Activated CD4-positive, alpha-beta T cell treated with anti-CD3 and anti-CD28 coated beads, Interleukin-10, Interleukin-2, amounts not matched to agents 100 ng/mL and 50 ng/mL, durations not matched to agents 16 hours and 8 hours (primary cell): ENCODE data around the gene CDH3.
A peak's percentile ranks its signal among the peaks of the same experiment; 100 is the strongest.

Source experiments
- DNase-seq: peaks from one replicate; pipeline ENCODE4 v3.0.0-alpha.2; 2020

The CDH3 gene

DNA sequence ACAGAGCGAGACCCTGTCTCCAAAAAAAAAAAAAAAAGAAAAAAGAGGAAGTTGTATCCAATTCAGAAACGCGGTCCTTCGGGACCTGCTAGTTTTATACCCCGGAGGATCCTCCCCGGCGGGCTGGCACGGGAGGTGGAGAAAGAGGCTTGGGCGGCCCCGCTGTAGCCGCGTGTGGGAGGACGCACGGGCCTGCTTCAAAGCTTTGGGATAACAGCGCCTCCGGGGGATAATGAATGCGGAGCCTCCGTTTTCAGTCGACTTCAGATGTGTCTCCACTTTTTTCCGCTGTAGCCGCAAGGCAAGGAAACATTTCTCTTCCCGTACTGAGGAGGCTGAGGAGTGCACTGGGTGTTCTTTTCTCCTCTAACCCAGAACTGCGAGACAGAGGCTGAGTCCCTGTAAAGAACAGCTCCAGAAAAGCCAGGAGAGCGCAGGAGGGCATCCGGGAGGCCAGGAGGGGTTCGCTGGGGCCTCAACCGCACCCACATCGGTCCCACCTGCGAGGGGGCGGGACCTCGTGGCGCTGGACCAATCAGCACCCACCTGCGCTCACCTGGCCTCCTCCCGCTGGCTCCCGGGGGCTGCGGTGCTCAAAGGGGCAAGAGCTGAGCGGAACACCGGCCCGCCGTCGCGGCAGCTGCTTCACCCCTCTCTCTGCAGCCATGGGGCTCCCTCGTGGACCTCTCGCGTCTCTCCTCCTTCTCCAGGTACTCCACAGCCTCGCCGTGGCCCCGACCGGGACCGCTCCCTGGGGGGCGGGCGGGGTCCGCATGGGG is at the start of gene CDH3:
Gene CDH3 (plus strand): TSS at position 596 of the 779 bp plus-strand sequence. CDS start 70 bp downstream, at position 666.
- no peak for DNase-seq

DNA sequence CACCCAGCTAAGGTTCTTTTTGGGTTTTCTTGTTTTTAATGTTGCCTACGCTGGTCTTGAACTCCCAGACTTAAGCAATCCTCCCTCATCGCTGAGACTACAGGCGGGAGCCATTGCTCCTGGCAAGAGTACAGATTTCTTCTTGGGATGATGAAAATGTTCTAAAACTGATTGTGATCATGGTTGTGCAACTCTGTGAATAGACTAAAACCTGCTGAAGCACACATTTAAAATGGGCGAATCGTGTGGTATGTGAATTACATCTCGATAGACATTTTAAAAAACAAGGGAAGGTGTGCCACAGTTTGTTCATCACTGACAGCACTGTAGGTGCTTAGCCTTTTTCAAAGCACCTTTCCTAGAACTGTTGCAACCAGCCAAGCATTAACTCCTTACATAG is 48.8 kb upstream of the CDH3 start:
- DNase-seq = no peak

DNA sequence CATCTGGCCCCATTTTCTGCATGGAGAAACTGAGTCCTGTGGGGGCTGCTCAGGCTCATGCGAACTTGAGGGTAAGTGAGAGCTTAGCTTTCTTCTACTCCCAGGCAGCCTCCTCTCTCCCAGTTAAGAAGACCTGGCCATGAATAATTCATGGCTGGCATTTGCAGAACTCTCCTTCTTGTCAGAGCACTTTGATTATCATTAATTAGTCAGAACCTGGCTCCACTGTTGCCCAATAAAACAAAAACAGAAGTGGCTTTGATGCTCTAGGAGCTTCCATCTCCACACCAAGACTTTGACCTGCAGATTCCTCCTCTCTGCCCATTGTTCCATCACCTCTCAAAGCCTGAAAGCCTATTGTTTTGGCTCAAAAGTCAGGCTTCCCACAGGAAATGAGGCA is 45.5 kb upstream of the CDH3 start:
- DNase-seq = no peak

DNA sequence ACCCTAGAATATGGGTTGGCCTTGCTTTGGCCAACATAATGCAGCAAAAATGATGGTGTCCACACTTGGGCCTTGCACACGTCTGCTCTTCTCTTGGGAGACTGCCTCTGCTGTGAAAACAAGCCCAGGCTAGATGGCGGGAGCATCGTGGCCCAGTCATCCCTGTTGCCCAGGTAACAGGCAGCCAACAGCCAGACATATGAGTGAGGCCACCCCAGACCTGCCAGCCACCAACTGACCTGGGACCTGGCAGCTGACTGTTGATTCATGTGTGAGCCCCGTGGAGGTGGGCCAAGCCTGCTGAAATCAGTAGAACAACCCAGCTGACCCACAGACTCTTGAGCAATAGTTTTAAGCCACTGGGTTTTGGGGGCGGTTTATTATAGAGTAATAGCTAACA is 39.4 kb upstream of the CDH3 start:
- no peak for DNase-seq

DNA sequence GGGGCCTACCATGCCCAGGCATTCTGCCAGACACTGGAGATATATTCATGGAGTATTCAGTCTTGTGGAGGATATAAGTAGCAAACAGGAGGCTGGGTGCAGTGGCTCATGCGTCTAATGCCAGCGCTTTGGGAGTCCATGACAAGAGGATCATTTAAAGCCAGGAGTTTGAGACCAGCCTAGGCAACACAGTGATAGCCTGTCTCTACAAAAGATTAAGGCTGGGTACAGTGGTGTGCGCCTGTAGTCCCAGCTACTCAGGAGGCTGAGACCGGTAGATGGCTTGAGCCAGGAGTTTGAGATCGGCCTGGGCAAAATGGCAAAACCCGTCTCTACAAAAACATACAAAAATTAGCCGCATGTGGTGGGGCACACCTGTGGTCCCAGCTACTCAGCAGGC is 37.7 kb upstream of the CDH3 start:
- DNase-seq = no peak

DNA sequence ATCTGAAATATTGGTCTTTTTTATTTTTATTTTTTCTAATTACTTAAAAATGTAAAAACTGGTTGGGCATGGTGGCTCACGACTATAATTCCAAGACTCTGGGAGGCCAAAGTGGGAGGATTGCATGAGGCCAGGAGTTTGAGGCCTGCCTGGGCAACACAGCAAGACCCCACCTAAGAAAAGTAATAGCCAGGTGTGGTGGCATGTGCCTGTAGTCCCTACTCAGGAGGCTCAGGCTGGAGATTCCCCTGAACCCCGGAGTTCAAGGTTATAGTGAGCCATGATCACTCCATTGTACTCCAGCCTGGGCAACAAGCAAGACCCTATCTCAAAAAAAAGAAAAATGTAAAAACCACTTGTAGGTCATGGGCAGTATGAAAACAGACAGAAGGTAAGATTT is 36.8 kb upstream of the CDH3 start:
- no peak for DNase-seq

DNA sequence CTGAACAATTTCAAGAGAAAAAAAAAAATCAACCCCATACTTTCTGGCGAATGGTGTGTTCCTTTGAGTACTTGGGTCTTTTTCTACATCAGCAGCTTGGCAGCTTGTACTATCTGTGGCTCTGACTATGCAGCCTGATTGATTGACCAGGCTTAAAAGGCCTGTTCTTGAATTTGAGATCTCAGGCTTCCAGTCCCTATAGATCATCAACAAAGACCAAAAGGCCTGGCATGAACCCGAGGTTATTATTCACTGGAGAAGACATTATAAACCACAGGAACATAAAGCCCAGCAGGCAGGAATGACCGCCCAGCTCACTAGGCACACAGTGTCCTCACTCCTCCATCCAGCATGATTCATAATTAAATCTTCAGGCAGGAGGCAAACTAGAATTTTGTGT is 32.1 kb upstream of the CDH3 start:
- DNase-seq = no peak

DNA sequence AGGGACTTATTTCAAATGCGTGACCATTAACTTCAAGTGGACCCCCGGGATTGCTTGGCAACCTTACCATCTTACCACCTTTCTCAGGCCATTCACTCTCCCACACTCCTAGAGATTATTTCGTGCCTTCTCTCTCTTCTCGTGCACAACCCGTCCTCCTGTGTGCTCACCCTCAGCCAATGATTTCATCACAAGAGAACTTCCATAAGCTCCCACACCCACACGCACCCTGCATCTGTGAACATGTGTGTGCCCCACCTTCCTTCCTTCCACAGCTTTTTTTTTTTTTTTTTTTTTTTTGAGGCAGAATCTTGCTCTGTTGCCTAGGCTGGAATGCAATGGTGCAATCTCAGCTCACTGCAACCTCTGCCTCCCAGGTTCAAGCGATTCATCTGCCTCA is 27.4 kb upstream of the CDH3 start:
- no peak for DNase-seq

DNA sequence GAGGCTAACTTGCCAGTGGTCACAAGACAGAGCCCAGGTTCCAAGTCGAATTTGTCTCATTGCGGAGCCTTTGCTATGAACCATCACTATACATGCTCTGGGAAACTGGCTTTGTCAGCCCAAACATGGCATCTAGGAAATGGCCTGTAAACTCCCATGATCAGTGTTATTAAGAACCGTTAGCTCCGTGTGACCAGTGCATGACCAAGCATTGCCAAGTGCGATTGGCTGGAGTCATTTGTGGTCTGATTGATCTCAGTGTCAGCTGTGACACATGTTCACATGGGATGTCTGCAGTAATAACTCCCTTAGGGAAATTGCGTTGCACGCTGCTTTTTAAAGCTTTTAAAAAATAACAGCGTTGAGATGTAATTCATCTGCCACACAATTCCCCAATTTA is 18.6 kb upstream of the CDH3 start:
- no peak for DNase-seq

DNA sequence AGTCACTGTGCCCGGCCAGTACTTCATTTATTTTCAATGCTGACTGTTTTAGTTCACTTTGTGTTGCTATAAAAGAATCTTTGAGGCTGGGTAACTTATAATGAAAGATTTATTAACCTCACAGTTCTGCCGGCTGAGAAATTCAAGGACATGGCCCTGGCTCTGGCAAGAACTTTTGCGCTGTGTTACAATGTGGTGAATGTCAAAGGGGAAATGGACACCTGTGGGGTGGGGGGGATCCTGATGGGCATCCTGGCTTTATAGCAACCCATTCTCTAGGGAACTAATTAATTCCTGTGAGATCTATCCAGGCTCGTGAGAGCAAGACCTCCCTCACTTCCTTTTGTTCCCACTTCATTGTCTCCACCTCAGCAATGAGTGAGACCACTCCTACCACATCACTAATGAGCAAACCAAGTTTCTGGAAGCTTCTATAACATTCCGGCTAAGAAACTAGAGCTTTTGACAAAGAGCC is 17.1 kb upstream of the CDH3 start:
- DNase-seq = no peak

DNA sequence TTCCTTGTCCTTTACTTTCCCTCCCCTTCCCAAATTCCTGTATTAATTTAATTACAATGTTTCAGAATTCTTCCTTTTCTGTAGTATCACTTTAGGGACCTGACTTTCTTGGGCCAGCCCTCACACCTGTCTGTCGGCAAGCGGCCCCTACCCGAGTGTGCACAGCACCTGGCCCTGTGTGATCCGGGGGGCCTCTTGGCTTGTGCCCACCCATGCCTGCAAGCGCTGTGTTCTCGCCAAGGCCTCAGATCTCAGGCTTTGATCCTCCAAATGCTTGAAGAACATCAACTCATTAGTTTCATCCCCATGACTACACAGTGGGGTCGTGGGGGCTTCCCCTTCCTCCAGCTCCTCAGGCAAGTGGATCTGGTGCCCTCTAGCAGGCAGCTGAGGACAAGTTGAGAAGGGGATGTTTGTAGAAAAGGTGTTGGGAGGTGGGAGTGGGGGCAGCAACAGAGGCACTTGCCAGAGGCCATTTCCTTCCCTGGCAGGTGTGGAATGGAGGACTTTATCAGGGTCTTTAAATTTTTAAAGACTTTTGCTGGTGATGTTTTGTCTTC is 15.7 kb upstream of the CDH3 start:
- DNase-seq = no peak

DNA sequence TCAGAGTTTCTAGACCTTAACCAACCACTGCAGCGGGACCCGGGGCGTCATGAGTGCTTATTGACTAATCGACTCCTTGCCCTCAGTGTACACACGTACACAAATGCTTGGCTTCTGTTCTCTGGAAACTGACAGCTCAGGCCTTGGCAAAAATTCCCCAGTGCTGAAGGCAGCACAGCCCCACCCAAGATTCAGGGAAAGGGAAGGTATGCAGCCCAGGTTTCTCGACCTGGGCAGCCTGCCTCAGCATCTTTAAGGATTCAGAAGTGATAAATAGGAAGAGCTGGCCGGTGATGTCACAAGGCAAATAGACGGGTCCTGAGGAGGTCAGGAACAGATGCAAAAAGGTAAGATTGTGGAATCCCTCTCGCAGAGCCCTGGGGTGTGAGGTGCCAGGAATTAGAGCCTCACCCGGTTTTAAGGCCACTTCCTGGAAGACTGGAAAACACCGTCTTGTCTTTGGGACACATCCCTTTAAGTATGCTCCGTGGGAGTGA is 9.0 kb upstream of the CDH3 start:
- DNase-seq = no peak

DNA sequence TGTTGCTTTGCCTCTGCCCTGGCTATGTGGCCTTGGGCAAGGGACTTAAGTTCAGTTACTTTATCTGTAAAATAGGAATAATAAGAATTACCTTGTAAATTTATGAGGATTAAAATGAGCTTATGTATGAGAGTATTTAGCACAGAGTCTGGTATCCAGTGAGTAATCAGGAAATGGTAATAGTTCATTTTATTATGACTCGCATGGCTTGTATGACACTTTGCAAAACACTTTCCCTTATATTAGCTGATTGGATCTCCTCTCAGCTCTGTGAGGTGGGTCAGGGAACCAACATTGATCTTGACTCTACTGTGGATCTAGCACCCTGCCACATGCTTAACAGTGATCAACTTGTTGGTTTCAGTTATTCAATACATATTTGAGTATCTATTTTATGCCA is 8.3 kb upstream of the CDH3 start:
- no peak for DNase-seq

DNA sequence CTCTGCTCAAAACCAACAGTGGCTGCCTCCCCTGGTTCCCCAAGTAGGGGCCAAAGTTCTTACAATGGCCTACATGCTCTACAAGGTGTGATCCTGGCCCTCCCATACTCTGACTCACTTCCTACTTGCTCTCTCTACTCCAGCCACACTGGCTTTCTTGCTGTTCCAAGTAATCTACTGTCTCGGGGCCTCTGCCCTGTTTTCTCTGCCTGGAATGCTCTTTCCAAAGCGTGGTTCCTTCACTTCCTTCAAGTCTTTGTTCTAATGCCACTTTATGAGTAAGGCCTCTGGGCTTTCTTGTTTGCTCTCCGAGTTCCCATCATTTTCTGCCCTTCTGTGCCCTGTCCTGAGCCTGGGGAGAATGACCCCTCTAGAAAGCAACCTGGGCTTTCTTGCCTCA is 4.1 kb upstream of the CDH3 start:
- DNase-seq = no peak

DNA sequence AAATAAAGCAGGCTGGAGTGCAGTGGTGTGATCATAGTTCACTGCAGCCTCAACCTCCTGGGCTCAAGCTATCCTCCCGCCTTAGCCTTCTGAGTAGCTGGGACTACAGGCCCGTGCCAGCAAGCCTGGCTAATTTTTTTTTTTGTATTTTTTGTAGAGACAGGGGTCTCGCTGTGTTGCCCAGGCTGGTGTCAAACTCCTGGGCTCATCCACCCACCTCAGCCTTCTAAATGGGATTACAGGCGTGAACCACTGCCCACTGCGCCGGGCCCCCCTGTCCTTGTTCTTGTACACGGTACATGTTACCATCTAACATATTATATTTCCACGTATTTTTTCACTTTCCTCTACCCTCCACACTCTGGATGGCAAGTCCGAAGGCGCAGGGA is 3.1 kb upstream of the CDH3 start:
- no peak for DNase-seq

DNA sequence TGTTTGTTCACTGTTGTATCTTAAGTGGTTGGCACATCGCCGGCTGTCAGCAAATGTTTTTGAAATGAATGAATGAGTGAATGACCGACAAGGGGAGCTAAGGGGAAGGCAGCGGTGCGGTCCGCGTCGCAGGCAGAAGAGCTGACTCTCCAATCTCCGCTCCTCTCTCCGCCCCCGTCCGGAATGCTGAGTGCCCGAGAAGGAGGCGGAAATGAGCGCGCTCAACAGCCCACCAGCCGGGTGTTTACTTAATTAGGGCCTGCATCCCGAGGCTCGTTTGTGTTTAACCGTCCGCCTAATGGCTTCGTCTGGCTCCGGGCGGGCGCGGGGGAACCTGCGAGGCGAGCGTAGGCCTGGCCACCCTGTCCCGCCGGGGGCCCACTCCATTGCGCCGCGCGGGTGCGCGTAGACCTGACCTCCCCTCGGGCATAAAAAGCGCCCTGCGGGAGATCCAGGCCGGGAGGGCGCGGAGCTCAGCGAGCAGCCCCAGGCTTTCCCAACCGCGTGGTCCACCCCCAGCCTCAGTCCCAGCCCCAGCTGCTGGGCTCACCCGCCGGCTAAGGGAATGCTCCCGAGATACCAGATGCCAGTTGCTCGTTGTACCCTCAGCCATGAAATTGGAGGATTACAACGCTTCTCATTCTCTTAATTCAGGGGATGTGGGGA is 2.5 kb upstream of the CDH3 start:
- peak; percentile 13 for DNase-seq

DNA sequence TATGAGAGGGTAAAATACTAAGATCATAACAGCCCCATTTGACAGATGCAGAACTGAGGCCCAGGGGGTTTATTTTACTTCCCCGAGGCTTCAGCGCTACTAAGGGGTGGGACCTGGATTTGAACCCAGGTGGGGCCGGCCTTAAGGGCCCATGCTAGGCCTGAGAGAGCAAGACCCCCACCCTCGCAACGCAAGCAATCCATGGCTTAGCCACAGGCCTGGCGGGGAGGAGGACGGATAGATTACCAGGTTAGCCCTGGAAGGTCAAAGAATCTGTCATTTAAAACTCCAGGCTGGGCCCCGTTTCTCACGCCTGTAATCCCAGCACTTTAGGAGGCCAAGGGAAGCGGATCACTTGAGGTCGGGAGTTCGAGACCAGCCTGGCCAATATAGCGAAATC is 1.9 kb upstream of the CDH3 start:
- DNase-seq = no peak

DNA sequence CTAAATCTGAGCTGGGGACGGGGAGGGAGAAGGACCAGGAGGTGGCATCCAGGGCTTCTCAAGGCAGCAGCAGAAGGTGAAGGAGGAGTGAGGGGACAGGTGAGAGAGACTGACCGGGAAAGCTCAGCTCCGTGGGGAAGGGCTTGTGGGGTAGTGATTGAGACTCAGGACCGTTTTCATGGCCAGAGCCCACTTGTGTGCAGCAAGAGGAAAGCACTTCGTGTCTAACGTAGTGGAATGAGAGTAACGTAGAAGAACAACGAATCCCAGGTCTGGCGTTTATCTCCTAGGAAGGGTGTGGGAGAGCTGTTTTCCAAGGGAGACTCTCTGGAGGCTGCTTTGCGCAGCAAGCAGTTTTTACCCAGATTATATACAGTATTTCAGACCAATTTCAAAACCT is 1.3 kb upstream of the CDH3 start:
- DNase-seq = no peak

DNA sequence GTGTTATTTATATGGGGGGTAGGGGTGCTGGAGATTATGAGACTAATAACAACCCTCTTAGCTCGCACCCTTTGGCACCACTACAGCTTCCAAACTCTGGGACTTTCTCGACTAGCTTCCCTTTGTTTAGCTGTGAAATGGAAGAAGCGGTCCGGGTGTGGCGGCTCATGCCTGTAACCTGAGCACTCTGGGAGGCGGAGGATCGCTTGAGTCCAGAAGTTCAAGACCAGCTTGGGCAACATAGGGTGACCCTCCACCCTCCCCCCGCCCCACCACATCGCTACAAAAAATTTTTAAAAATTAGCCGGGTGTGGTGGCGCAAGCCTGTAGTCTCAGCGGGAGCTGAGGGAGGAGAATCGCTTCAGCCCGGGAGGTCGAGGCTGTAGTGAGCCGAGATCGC is 814 bp upstream of the CDH3 start:
- DNase-seq = no peak

DNA sequence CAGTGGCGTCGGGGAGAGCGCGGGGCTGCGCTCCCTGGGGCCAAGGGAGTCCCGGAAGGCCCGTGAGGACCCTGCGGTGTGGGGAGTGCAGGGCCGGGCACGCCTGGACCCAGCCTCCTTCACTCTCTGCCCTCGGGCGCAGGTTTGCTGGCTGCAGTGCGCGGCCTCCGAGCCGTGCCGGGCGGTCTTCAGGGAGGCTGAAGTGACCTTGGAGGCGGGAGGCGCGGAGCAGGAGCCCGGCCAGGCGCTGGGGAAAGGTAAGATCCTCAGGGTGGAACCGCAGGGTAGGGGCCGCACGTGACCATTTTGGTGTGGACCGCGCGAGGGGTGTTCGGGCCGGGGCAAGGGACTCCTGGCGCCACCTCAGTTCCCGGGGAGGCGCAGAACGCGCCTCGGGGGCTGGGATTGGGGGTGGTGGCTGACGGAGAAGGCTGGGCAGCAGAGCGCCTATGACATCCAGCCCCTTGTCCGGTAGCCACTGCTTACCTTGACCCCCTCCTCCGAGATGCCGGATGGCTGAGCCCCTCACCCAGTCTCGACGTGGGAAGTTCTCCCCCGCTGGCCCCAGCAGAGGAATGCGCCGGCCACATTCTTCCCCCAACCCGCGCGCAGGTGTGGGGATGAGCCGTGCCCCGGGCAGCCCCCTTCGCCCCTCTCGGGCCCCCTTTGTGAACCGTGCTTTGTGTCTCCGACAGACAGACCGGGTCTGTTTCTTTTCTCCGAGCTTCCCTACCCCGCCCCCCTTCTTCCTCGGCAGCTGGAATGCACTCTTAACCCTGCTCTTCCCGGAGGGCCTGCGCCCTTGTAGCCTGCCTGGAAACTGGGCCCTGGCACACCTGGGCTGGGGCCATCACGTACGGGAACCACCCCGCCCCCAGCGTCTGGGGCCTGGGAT is 631 bp downstream of the CDH3 start:
- no peak for DNase-seq

DNA sequence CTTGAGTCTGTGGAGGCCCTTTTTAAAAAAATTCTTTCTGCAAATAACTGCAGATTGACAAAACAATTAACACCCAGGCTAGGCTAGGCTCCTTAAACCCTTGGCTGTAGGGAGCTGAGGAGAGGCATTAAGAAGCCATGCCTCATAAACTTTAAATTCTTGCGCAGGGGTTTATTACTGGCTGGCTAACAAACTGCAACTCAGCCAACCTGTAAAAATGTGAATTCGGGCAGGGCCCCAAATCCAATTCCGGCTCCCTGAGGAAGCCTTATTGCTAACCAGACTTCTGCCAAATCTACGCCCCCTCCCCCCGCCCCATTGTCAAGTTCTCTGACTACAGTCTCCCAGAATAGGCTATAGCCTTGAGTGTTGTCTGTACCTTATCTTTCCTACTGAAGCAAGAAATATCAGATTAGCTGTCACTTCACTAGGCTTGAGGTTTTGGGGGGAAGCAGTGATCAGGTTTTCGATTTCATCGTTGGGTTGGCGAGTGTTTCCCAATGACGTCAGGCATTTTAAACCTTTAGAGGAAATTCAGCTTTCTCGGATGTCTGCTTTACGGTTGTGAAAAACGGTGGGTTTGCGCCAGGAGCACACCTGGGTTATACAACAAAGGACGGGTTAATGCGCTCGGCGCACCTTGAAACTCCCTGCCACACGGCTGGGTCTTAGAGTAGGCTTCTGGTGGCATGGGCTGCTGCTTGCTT is 2.0 kb downstream of the CDH3 start:
- peak; percentile 9 for DNase-seq

DNA sequence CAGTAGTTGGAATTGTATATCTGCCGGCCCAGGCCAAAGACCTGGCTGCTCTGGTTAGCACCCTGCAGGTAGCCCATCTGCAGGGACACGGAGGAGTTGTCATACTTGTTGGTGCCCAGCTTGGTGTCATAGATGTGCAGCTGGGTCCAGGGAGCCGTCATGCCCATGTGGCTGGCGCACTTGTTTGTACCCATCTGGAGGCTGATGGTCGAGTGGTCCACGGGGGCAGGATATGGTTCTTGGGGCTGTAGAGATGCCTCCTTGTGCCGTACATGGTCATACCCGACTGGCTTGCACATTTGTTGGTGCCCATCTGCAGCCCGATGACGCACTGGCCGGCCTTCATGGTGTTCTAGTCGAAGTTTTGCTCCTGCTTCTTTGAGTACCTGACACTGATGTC is 6.0 kb downstream of the CDH3 start:
- DNase-seq = no peak

DNA sequence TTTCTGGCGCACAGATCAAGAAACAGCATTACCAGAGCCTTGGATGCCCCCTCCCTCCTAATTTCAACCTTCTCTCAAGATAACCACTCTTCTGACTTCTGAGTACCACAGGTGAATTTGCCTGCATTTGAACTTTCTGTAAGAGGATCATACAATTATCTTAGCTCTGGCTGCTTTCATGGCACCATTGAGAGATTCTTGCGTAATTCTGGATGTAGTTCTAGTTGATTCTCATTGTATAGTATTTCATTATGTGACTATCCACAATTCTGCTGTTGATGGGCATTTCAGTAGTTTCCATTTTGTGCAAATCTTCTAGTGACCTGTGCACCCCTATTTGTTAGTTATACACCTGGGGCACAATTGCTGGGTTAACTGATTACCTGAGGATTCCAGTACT is 7.5 kb downstream of the CDH3 start:
- no peak for DNase-seq
